HCT116 (cell line): ENCODE data around the gene HMGCS2.

Source experiments
- YY1 ChIP-seq: IDR thresholded peaks from 2 replicates; pipeline ENCODE4 v1.6.1; 2011; ENCODE audit warnings: low read length, low read depth, moderate library complexity, mild to moderate bottlenecking; ENCODE audit not compliant: insufficient replicate concordance; ENCODE audit errors: extremely low read depth
- ZBTB33 ChIP-seq: IDR thresholded peaks from 2 replicates; pipeline ENCODE4 v1.6.1; 2011; ENCODE audit warnings: mild to moderate bottlenecking, low read length, moderate library complexity; ENCODE audit not compliant: insufficient replicate concordance; ENCODE audit errors: extremely low read depth
- TF ChIP-seq, protein P1 (sequence below): IDR thresholded peaks from 2 replicates; pipeline ENCODE4 v1.6.1; 2012

DNA sequence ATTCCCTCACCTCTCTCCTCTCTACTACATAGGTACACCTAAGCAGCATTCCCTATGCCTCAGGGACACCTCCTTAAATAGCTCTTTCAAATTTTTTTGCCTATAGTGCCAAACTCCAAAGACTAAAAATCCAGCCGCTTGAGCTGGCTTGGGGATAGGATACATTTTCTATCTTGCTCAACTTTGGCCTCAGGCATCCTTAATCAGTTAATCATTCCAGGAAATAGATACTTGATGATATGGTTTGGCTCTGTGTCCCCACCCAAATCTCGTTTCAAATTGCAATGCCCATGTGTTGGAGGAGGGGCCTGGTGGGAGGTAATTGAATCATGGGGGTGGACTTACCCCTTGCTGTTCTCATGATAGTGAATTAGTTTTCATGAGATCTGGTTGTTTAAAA lies 68.4 kb downstream of the HMGCS2 start:
- TF ChIP-seq ZBTB33: no peak
- no peak for TF ChIP-seq YY1
- TF ChIP-seq, protein P1, sequence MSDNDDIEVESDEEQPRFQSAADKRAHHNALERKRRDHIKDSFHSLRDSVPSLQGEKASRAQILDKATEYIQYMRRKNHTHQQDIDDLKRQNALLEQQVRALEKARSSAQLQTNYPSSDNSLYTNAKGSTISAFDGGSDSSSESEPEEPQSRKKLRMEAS: no peak
